CD4-positive, alpha-beta memory T cell (primary cell): Measurements from ENCODE around the gene RNF144A. TPM values are rescaled to one million over a fixed set of nuclear protein-coding genes. Genes with fewer than 3 reads are reported as not detected.

Source experiments
- CTCF ChIA-PET: fragments of 350-600 bp; sonication (Branson Sonifier 250); formaldehyde crosslinking; loops from one replicate; lab custom pipeline; 2021; ENCODE audit warnings: inconsistent platforms; ENCODE audit not compliant: partially characterized antibody; lab: Charles Lee
- POLR2A ChIA-PET: fragments of 350-600 bp; sonication (Branson Sonifier 250); formaldehyde crosslinking; loops from one replicate; lab custom pipeline; 2021; ENCODE audit not compliant: partially characterized antibody; lab: Charles Lee
- DNase-seq, 5 donors: peaks; one replicate each; pipeline versions ENCODE4 v3.0.0 to v3.0.0-alpha.2; 2020 to 2022; ENCODE audit warnings: mixed read lengths in 1 of 5
- H3K27ac ChIP-seq: one replicate; pipeline ENCODE4 v1.7.0; 2013; ENCODE audit warnings: low read depth, low read length
- H3K27me3 ChIP-seq: 2 replicates; pipeline ENCODE4 v1.7.0; 2013; ENCODE audit warnings: mild to moderate bottlenecking, low read length, moderate library complexity; ENCODE audit not compliant: insufficient read depth
- H3K36me3 ChIP-seq: 2 replicates; pipeline ENCODE4 v1.7.0; 2013; ENCODE audit warnings: mild to moderate bottlenecking, low read length, moderate library complexity; ENCODE audit not compliant: insufficient read depth
- H3K4me1 ChIP-seq: 2 replicates; pipeline ENCODE4 v1.7.0; 2013; ENCODE audit warnings: mild to moderate bottlenecking, low read length, moderate library complexity; ENCODE audit not compliant: insufficient read depth
- H3K4me3 ChIP-seq, 2 donors: one replicate each; pipeline ENCODE4 v1.7.0; 2013; ENCODE audit warnings: low read length in 2 of 2, mild to moderate bottlenecking in 1 of 2
- H3K9me3 ChIP-seq, 2 donors: one replicate each; pipeline ENCODE4 v1.7.0; 2013; ENCODE audit warnings: low read length in 2 of 2, control low read depth in 1 of 2; ENCODE audit not compliant: control insufficient read depth in 1 of 2
- H3K27ac Mint-ChIP-seq, 7 donors: one replicate each; pipeline ENCODE4 v1.8.0; 2020 to 2021; ENCODE audit warnings: mixed read lengths in 7 of 7, mild to moderate bottlenecking in 6 of 7, inconsistent platforms in 3 of 7, moderate library complexity in 3 of 7
- H3K27me3 Mint-ChIP-seq, 2 donors: one replicate each; pipeline ENCODE4 v1.8.0; 2020 to 2021; ENCODE audit warnings: mixed read lengths in 2 of 2
- H3K36me3 Mint-ChIP-seq, 2 donors: one replicate each; pipeline ENCODE4 v1.8.0; 2020 to 2021; ENCODE audit warnings: mixed read lengths in 2 of 2, inconsistent platforms in 1 of 2, mild to moderate bottlenecking in 1 of 2
- H3K4me1 Mint-ChIP-seq, 4 donors: one replicate each; pipeline ENCODE4 v1.8.0; 2020 to 2021; ENCODE audit warnings: mixed read lengths in 4 of 4, mild to moderate bottlenecking in 1 of 4
- H3K4me3 Mint-ChIP-seq, 8 donors: one replicate each; pipeline ENCODE4 v1.8.0; 2020 to 2021; ENCODE audit warnings: mixed read lengths in 8 of 8, mild to moderate bottlenecking in 7 of 8, moderate library complexity in 6 of 8, inconsistent platforms in 3 of 8
- H3K9me3 Mint-ChIP-seq, 8 donors: one replicate each; pipeline ENCODE4 v1.8.0; 2020 to 2021; ENCODE audit warnings: mixed read lengths in 8 of 8, mild to moderate bottlenecking in 5 of 8, inconsistent platforms in 3 of 8, moderate library complexity in 1 of 8
- intact Hi-C: fragments of 100-400 bp; cut with micrococcal nuclease; formaldehyde crosslinking; loops from one replicate; pipeline ENCODE4 v1.15.1; 2023
- polyA plus RNA-seq, 2 donors: library from polyadenylated mRNA; unstranded; fragments of 300-500 nt; fragmentation: Illumina TruSeq; gene quantifications; one replicate each; pipeline ENCODE4 v1.2.3, GENCODE V29; 2021
- total RNA-seq, 2 experiments: library from RNA; stranded (reverse); gene quantifications; one replicate each; pipeline ENCODE4 v1.2.3, GENCODE V29; 2021

The RNF144A gene
- total and polyA plus RNA-seq, 4 experiments from 2014 or later: 3.9 to 41.1 (median 23.8) TPM

GRCh38 chr2:7003895-7004294 lies 86.7 kb downstream of the RNF144A start:
- no peak overlapping the region for H3K4me3 ChIP-seq
- Mint-ChIP-seq H3K4me3 (no peak overlapping the region), H3K36me3 (peaks cover 13 to 28% of the 10 kb centered on the region in 2 donors), H3K9me3 (peaks cover 0 to 2% (median 0%) of the 10 kb centered on the region in 8 donors), H3K27me3 (no peaks in the 10 kb centered on the region), H3K4me1 (peaks cover 0 to 26% (median 7%) of the 10 kb centered on the region in 4 donors), H3K27ac (peak overlapping the region in 1 of 7 donors; percentile 70)
- CTCF ChIA-PET: interaction anchor here (0.8 to 1.9 kb wide), 5 partner anchors 10 to 178 kb away, joined by 3 to 11 read pairs (median 4); no protein-coding TSS in a partner anchor
- no peak for DNase-seq
- no peaks in the 10 kb centered on the region for H3K4me1 ChIP-seq
- H3K9me3 ChIP-seq: no peaks in the 10 kb centered on the region
- H3K27me3 ChIP-seq: no peaks in the 10 kb centered on the region
- no peak overlapping the region for H3K27ac ChIP-seq
- POLR2A ChIA-PET: no interaction called here
- intact Hi-C loops: no loop called here
- H3K36me3 ChIP-seq: no peaks in the 10 kb centered on the region

- CTCF ChIA-PET: interaction anchor here (0.8 to 1.9 kb wide), 5 partner anchors 9 to 179 kb away, joined by 3 to 11 read pairs (median 3); no protein-coding TSS in a partner anchor
- Histone ChIP-seq H3K36me3 (no peaks in the 10 kb centered on the region), H3K27ac (no peak overlapping the region), H3K9me3 (no peaks in the 10 kb centered on the region), H3K4me3 (no peak overlapping the region), H3K4me1 (no peaks in the 10 kb centered on the region), H3K27me3 (no peaks in the 10 kb centered on the region)
- H3K9me3 Mint-ChIP-seq: peaks cover 0 to 2% (median 0%) of the 10 kb centered on the region in 8 donors
- DNase-seq: no peak
- H3K27ac Mint-ChIP-seq: peak overlapping the region in 1 of 7 donors; percentile 67
- H3K36me3 Mint-ChIP-seq: peaks cover 9 to 27% of the 10 kb centered on the region in 2 donors
- intact Hi-C loops: no loop called here
- H3K4me3 Mint-ChIP-seq: no peak overlapping the region
- peaks cover 0 to 28% (median 7%) of the 10 kb centered on the region in 4 donors for H3K4me1 Mint-ChIP-seq
- H3K27me3 Mint-ChIP-seq: no peaks in the 10 kb centered on the region
- POLR2A ChIA-PET: no interaction called here
Measured at GRCh38 chr2:7004636-7005035, 87.4 kb downstream of the RNF144A start.

GRCh38 chr2:7007488-7007845 lies 90.3 kb downstream of the RNF144A start:
- H3K4me3 Mint-ChIP-seq: no peak overlapping the region
- no peaks in the 10 kb centered on the region for H3K36me3 ChIP-seq
- H3K27me3 Mint-ChIP-seq: no peaks in the 10 kb centered on the region
- H3K4me1 ChIP-seq: no peaks in the 10 kb centered on the region
- peaks cover 8 to 25% (median 11%) of the 10 kb centered on the region in 4 donors for H3K4me1 Mint-ChIP-seq
- no peaks in the 10 kb centered on the region for H3K9me3 Mint-ChIP-seq
- H3K36me3 Mint-ChIP-seq: peaks cover 6 to 27% of the 10 kb centered on the region in 2 donors
- no peak overlapping the region for H3K4me3 ChIP-seq
- CTCF ChIA-PET: interaction anchor here (0.6 kb wide), 1 partner anchor 9 kb away, joined by 3 read pairs; no protein-coding TSS in a partner anchor
- no peaks in the 10 kb centered on the region for H3K9me3 ChIP-seq
- no peaks in the 10 kb centered on the region for H3K27me3 ChIP-seq
- peak overlapping the region in 3 of 7 donors; percentile 7 to 18 (median 11) for H3K27ac Mint-ChIP-seq
- intact Hi-C loops: no loop called here
- POLR2A ChIA-PET: no interaction called here
- DNase-seq: no peak
- H3K27ac ChIP-seq: no peak overlapping the region

- Histone ChIP-seq H3K9me3 (no peaks in the 10 kb centered on the region), H3K27ac (no peak overlapping the region), H3K36me3 (no peaks in the 10 kb centered on the region), H3K4me1 (no peaks in the 10 kb centered on the region), H3K4me3 (no peak overlapping the region), H3K27me3 (no peaks in the 10 kb centered on the region)
- no peak for DNase-seq
- intact Hi-C loops: no loop called here
- peaks cover 6 to 24% of the 10 kb centered on the region in 2 donors for H3K36me3 Mint-ChIP-seq
- peaks cover 14 to 28% (median 16%) of the 10 kb centered on the region in 4 donors for H3K4me1 Mint-ChIP-seq
- ChIA-PET CTCF (interaction anchor here (0.6 kb wide), 1 partner anchor 8 kb away, joined by 3 read pairs; no protein-coding TSS in a partner anchor), POLR2A (no interaction called here)
- no peaks in the 10 kb centered on the region for H3K27me3 Mint-ChIP-seq
- peak overlapping the region in 3 of 7 donors; percentile 14 to 73 (median 32) for H3K27ac Mint-ChIP-seq
- H3K9me3 Mint-ChIP-seq: no peaks in the 10 kb centered on the region
- no peak overlapping the region for H3K4me3 Mint-ChIP-seq
Measured at GRCh38 chr2:7007846-7008741, 90.9 kb downstream of the RNF144A start.

GRCh38 chr2:7009207-7009911 lies 92.1 kb downstream of the RNF144A start:
- no peaks in the 10 kb centered on the region for H3K27me3 ChIP-seq
- POLR2A ChIA-PET: no interaction called here
- no peaks in the 10 kb centered on the region for H3K9me3 ChIP-seq
- H3K4me3 Mint-ChIP-seq: no peak overlapping the region
- intact Hi-C loops: no loop called here
- no peaks in the 10 kb centered on the region for H3K36me3 ChIP-seq
- H3K9me3 Mint-ChIP-seq: no peaks in the 10 kb centered on the region
- no peak overlapping the region for H3K4me3 ChIP-seq
- H3K4me1 ChIP-seq: peaks cover 9% of the 10 kb centered on the region
- peaks cover 2 to 19% of the 10 kb centered on the region in 2 donors for H3K36me3 Mint-ChIP-seq
- H3K27ac ChIP-seq: no peak overlapping the region
- no peak for DNase-seq
- H3K27ac Mint-ChIP-seq: no peak overlapping the region
- peaks cover 25 to 33% (median 28%) of the 10 kb centered on the region in 4 donors for H3K4me1 Mint-ChIP-seq
- CTCF ChIA-PET: interaction anchor here (1.2 kb wide), 2 partner anchors 34 to 112 kb away, joined by 3 read pairs; no protein-coding TSS in a partner anchor
- H3K27me3 Mint-ChIP-seq: no peaks in the 10 kb centered on the region

GRCh38 chr2:7010391-7011054 lies 93.3 kb downstream of the RNF144A start:
- Histone ChIP-seq H3K27me3 (no peaks in the 10 kb centered on the region), H3K9me3 (no peaks in the 10 kb centered on the region), H3K4me3 (no peak overlapping the region), H3K27ac (no peak overlapping the region), H3K4me1 (peaks cover 15% of the 10 kb centered on the region), H3K36me3 (no peaks in the 10 kb centered on the region)
- intact Hi-C loops: loop anchor here (10.0 kb wide), 1 partner anchor 186 kb away; no protein-coding TSS in a partner anchor
- H3K27ac Mint-ChIP-seq: peak overlapping the region in 1 of 7 donors; percentile 42
- no peaks in the 10 kb centered on the region for H3K27me3 Mint-ChIP-seq
- ChIA-PET CTCF (no interaction called here), POLR2A (no interaction called here)
- peaks cover 29 to 39% (median 33%) of the 10 kb centered on the region in 4 donors for H3K4me1 Mint-ChIP-seq
- H3K36me3 Mint-ChIP-seq: peaks cover 6 to 23% of the 10 kb centered on the region in 2 donors
- DNase-seq: no peak
- no peak overlapping the region for H3K4me3 Mint-ChIP-seq
- H3K9me3 Mint-ChIP-seq: no peaks in the 10 kb centered on the region
